IMR-90 (cell line): Measurements from ENCODE around the gene GABRP. TPM values are rescaled to one million over a fixed set of nuclear protein-coding genes. Genes with fewer than 3 reads are reported as not detected.

Source experiments
- ATAC-seq: fragments of 200-7000 bp; cut with Tn5 transposase; 2 replicates; pipeline ENCODE4 v1.9.1; 2020; ENCODE audit warnings: low read depth, mild to moderate bottlenecking, moderate library complexity
- BruUV-seq: library from RNA; stranded (reverse); fragments of 400-500 nt; replicated peaks from 2 replicates; lab custom pipeline; 2021; lab: Mats Ljungman, UMichigan
- CTCF ChIA-PET: fragments of 300-600 bp; formaldehyde crosslinking; extraction: SDS; loops from one replicate; lab custom pipeline; 2021; ENCODE audit warnings: antibody characterized with exemption; lab: Yijun Ruan, JAX
- POLR2A ChIA-PET: fragments of 300-600 bp; sonication (Branson Sonifier 250); formaldehyde crosslinking; loops from one replicate; lab custom pipeline; 2022; ENCODE audit warnings: antibody characterized with exemption; ENCODE audit not compliant: unreplicated experiment; lab: Charles Lee
- DNase-seq: peaks from one replicate; pipeline ENCODE4 v3.0.0; 2013
- H2AFZ ChIP-seq: replicated peaks from 2 replicates; pipeline ENCODE3; 2013; ENCODE audit warnings: low read length, mild to moderate bottlenecking; ENCODE audit not compliant: poor library complexity
- H2AK5ac ChIP-seq: 2 replicates; pipeline ENCODE4 v1.6.1; 2013; ENCODE audit warnings: low read depth, low read length, inconsistent platforms
- H2AK9ac ChIP-seq: replicated peaks from 2 replicates; pipeline ENCODE3; 2013; ENCODE audit warnings: mild to moderate bottlenecking, low read depth, low read length, moderate library complexity; ENCODE audit not compliant: poor library complexity
- H2BK120ac ChIP-seq: 2 replicates; pipeline ENCODE4 v1.6.1; 2013; ENCODE audit warnings: low read depth, low read length, inconsistent platforms
- H2BK15ac ChIP-seq: 3 replicates; pipeline ENCODE4 v1.6.1; 2013; ENCODE audit warnings: low read depth, low read length, inconsistent platforms
- H2BK20ac ChIP-seq: 2 replicates; pipeline ENCODE4 v1.6.1; 2013; ENCODE audit warnings: low read depth, mild to moderate bottlenecking, inconsistent platforms, low read length, moderate library complexity
- H2BK5ac ChIP-seq: 2 replicates; pipeline ENCODE4 v1.6.1; 2013; ENCODE audit warnings: mild to moderate bottlenecking, low read depth, low read length, inconsistent platforms; ENCODE audit not compliant: poor library complexity, severe bottlenecking
- H3K14ac ChIP-seq: replicated peaks from 2 replicates; pipeline ENCODE4 v1.6.1; 2013; ENCODE audit warnings: low read depth, low read length, inconsistent platforms
- H3K18ac ChIP-seq: 2 replicates; pipeline ENCODE4 v1.6.1; 2013; ENCODE audit warnings: low read depth, low read length, control low read depth
- H3K23ac ChIP-seq: 2 replicates; pipeline ENCODE4 v1.6.1; 2013; ENCODE audit warnings: low read depth, low read length, inconsistent platforms
- H3K27ac ChIP-seq: 2 replicates; pipeline ENCODE4 v1.5.1; 2013; ENCODE audit warnings: mild to moderate bottlenecking, control low read depth, low read length; ENCODE audit not compliant: insufficient read depth
- H3K27me3 ChIP-seq: 2 replicates; pipeline ENCODE4 v1.6.1; 2013; ENCODE audit warnings: low read length; ENCODE audit not compliant: control insufficient read depth, insufficient read depth
- H3K36me3 ChIP-seq: 2 replicates; pipeline ENCODE4 v1.6.1; 2013; ENCODE audit warnings: low read length, mixed read lengths; ENCODE audit not compliant: control insufficient read depth, insufficient read depth
- H3K4ac ChIP-seq: 2 replicates; pipeline ENCODE4 v1.6.1; 2013; ENCODE audit warnings: low read depth, low read length, inconsistent platforms
- H3K4me1 ChIP-seq: 2 replicates; pipeline ENCODE4 v1.6.1; 2013; ENCODE audit warnings: low read length, mixed read lengths; ENCODE audit not compliant: control insufficient read depth, insufficient read depth
- H3K4me2 ChIP-seq: 2 replicates; pipeline ENCODE4 v1.6.1; 2013; ENCODE audit warnings: low read depth, mild to moderate bottlenecking, control low read depth, low read length, moderate library complexity
- H3K4me3 ChIP-seq: 2 replicates; pipeline ENCODE4 v1.5.1; 2013; ENCODE audit warnings: low read depth, mild to moderate bottlenecking, control low read depth, low read length, moderate library complexity; ENCODE audit not compliant: insufficient read depth
- H3K56ac ChIP-seq: 2 replicates; pipeline ENCODE4 v1.6.1; 2013; ENCODE audit warnings: low read length, inconsistent platforms; ENCODE audit not compliant: insufficient read depth; ENCODE audit errors: extremely low read depth
- H3K79me1 ChIP-seq, 2 experiments: 2 replicates each; pipeline ENCODE4 v1.6.1; 2013; ENCODE audit warnings: low read length in 2 of 2, inconsistent platforms in 1 of 2, low read depth in 1 of 2
- H3K9ac ChIP-seq: 2 replicates; pipeline ENCODE4 v1.6.1; 2013; ENCODE audit warnings: low read depth, low read length, control low read depth
- H3K9me1 ChIP-seq: 2 replicates; pipeline ENCODE4 v1.6.1; 2013; ENCODE audit warnings: low read length, inconsistent platforms; ENCODE audit not compliant: insufficient read depth
- H3K9me3 ChIP-seq: 2 replicates; pipeline ENCODE4 v1.6.1; 2013; ENCODE audit warnings: low read length; ENCODE audit not compliant: control insufficient read depth, insufficient read depth
- H4K20me1 ChIP-seq: 2 replicates; pipeline ENCODE4 v1.6.1; 2013; ENCODE audit warnings: low read length, inconsistent platforms; ENCODE audit not compliant: insufficient read depth
- H4K5ac ChIP-seq: 2 replicates; pipeline ENCODE4 v1.6.1; 2013; ENCODE audit warnings: mild to moderate bottlenecking, low read depth, low read length, control low read depth
- H4K8ac ChIP-seq, 2 experiments: 2 replicates each; pipeline ENCODE4 v1.6.1; 2013; ENCODE audit warnings: low read depth in 2 of 2, low read length in 2 of 2, control low read depth in 1 of 2, inconsistent platforms in 1 of 2
- H4K91ac ChIP-seq: 2 replicates; pipeline ENCODE4 v1.6.1; 2013; ENCODE audit warnings: low read depth, low read length, inconsistent platforms; ENCODE audit not compliant: insufficient read depth
- BHLHE40 ChIP-seq: fragments of 150-350 bp; IDR thresholded peaks from 2 replicates; pipeline ENCODE4 v1.6.1; 2016; ENCODE audit warnings: mild to moderate bottlenecking, low read depth, low read length
- MAFK ChIP-seq: IDR thresholded peaks from 2 replicates; pipeline ENCODE4 v1.6.1; 2012; ENCODE audit warnings: low read depth, low read length, improper control_type of control experiment
- POLR2A ChIP-seq: IDR thresholded peaks from 2 replicates; pipeline ENCODE4 v1.6.1; 2012; ENCODE audit warnings: mild to moderate bottlenecking, low read depth, low read length
- RAD21 ChIP-seq: IDR thresholded peaks from 2 replicates; pipeline ENCODE4 v1.6.1; 2012; ENCODE audit warnings: low read length, improper control_type of control experiment
- RCOR1 ChIP-seq: IDR thresholded peaks from 2 replicates; pipeline ENCODE4 v1.6.1; 2012; ENCODE audit warnings: mild to moderate bottlenecking, low read length, improper control_type of control experiment; ENCODE audit not compliant: insufficient replicate concordance
- RFX5 ChIP-seq: IDR thresholded peaks from 2 replicates; pipeline ENCODE4 v1.8.0; 2012; ENCODE audit warnings: low read depth, mild to moderate bottlenecking, low read length, moderate library complexity
- SMC3 ChIP-seq: fragments of 150-350 bp; IDR thresholded peaks from 2 replicates; pipeline ENCODE4 v1.6.1; 2016; ENCODE audit warnings: low read depth, mild to moderate bottlenecking, antibody characterized with exemption, low read length, moderate library complexity
- WGBS, 2 experiments: methylation state at CpG; one replicate each; pipeline versions ENCODE4 v1.1.5 to v1.1.7; 2013; ENCODE audit warnings: missing lambda C conversion rate in 2 of 2; ENCODE audit not compliant: insufficient read length in 1 of 2; ENCODE audit errors: extremely low coverage in 2 of 2; 5-methylcytosine and 5-hydroxymethylcytosine counted together
- dilution Hi-C: fragments of 300-500 bp; cut with HindIII; formaldehyde crosslinking; loops from one replicate; pipeline ENCODE4 v1.14.3; 2018; ENCODE audit warnings: low sequenced_read_pairs; ENCODE audit not compliant: unreplicated experiment
- in situ Hi-C: fragments of 300-500 bp; cut with MboI; formaldehyde crosslinking; loops from 3 replicates; pipeline ENCODE4 v1.14.3; 2019; ENCODE audit warnings: low sequenced_read_pairs, inconsistent platforms, mixed read lengths
- intact Hi-C: fragments of 100-400 bp; cut with micrococcal nuclease; formaldehyde crosslinking; loops from 2 replicates; pipeline ENCODE4 v1.10.0; 2022
- polyA plus RNA-seq, 3 experiments: library from polyadenylated mRNA; depleted of rRNA; stranded (reverse); fragments of >200 nt; gene quantifications; 2 replicates each; pipeline ENCODE4 v1.2.3, GENCODE V29; 2012; ENCODE audit warnings: low replicate concordance in 1 of 3
- total RNA-seq: library from RNA; depleted of rRNA; stranded (reverse); fragments of >200 nt; gene quantifications from 2 replicates; pipeline ENCODE4 v1.2.3, GENCODE V29; 2012
- TF ChIP-seq, protein P1 (sequence below): conservative IDR thresholded peaks from 2 replicates; pipeline ENCODE4 v1.5.1; 2012; ENCODE audit warnings: mild to moderate bottlenecking, low read depth, low read length, improper control_type of control experiment

The GABRP gene
- total and polyA plus RNA-seq, 2 of the 4 experiments (the other 2 are of a cell fraction): not detected

DNA sequence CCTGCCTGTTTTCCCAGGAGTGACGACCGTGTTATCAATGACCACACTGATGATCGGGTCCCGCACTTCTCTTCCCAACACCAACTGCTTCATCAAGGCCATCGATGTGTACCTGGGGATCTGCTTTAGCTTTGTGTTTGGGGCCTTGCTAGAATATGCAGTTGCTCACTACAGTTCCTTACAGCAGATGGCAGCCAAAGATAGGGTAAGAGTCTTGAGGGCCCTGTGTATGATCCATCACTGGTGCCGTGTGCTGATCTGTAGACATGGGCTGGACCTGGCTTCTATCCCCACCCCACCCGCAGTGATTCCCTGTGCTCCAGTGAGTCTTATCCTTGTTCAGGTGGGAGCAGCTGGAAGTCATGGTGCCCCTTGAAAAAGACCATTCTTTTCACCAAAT lies 26.0 kb downstream of the GABRP start:
- TF ChIP-seq POLR2A (0 out of 2 replicates have a peak, but pooled peaks have one; percentile 27), RAD21 (peak; percentile 92), MAFK (no peak), RCOR1 (no peak), BHLHE40 (no peak), SMC3 (peak; percentile 87), RFX5 (no peak)
- TF ChIP-seq, protein P1, sequence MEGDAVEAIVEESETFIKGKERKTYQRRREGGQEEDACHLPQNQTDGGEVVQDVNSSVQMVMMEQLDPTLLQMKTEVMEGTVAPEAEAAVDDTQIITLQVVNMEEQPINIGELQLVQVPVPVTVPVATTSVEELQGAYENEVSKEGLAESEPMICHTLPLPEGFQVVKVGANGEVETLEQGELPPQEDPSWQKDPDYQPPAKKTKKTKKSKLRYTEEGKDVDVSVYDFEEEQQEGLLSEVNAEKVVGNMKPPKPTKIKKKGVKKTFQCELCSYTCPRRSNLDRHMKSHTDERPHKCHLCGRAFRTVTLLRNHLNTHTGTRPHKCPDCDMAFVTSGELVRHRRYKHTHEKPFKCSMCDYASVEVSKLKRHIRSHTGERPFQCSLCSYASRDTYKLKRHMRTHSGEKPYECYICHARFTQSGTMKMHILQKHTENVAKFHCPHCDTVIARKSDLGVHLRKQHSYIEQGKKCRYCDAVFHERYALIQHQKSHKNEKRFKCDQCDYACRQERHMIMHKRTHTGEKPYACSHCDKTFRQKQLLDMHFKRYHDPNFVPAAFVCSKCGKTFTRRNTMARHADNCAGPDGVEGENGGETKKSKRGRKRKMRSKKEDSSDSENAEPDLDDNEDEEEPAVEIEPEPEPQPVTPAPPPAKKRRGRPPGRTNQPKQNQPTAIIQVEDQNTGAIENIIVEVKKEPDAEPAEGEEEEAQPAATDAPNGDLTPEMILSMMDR: peak; percentile 76
- H3K4me2 ChIP-seq: no peak overlapping the region
- H2AFZ ChIP-seq: peak overlapping the region; percentile 54
- H3K9me3 ChIP-seq: no peaks in the 10 kb centered on the region
- dilution Hi-C loops: no loop called here
- H2BK20ac ChIP-seq: no peak overlapping the region
- no CpG with 5 or more reads among the region's 7 CpGs for WGBS, 2 experiments
- BruUV-seq: no TSS peak
- DNase-seq (peak; percentile 71), ATAC-seq (peak; percentile 97)
- no peaks in the 10 kb centered on the region for H3K9me1 ChIP-seq
- H2AK5ac ChIP-seq: no peak overlapping the region
- H3K36me3 ChIP-seq: no peaks in the 10 kb centered on the region
- peaks cover 6% of the 10 kb centered on the region for H3K27me3 ChIP-seq
- no peak overlapping the region for H3K56ac ChIP-seq
- H2BK120ac ChIP-seq: no peak overlapping the region
- H4K20me1 ChIP-seq: no peaks in the 10 kb centered on the region; the same call in 1 of the 2 replicates
- no peaks in the 10 kb centered on the region for H3K4me1 ChIP-seq
- intact Hi-C loops: loop anchor here (1.0 to 5.0 kb wide), 5 partner anchors 107 to 533 kb away; no protein-coding TSS in a partner anchor
- H2BK15ac ChIP-seq: no peak overlapping the region
- no peaks in the 10 kb centered on the region for H3K79me1 ChIP-seq
- ChIA-PET POLR2A (no interaction called here), CTCF (interaction anchor here (0.5 to 1.1 kb wide), 11 partner anchors 15 to 584 kb away, joined by 3 to 6 read pairs (median 4); no protein-coding TSS in a partner anchor)
- no peak overlapping the region for H2AK9ac ChIP-seq
- H2BK5ac ChIP-seq: no peak overlapping the region
- no peak overlapping the region for H3K4me3 ChIP-seq
- H3K4ac ChIP-seq: no peak overlapping the region
- H3K14ac ChIP-seq: no peak overlapping the region
- no peak overlapping the region for H4K5ac ChIP-seq
- no peak overlapping the region for H3K18ac ChIP-seq
- in situ Hi-C loops: loop anchor here (25.0 kb wide), 1 partner anchor 353 kb away; no protein-coding TSS in a partner anchor
- H3K23ac ChIP-seq: no peak overlapping the region
- H3K27ac ChIP-seq: no peak overlapping the region
- no peak overlapping the region for H3K9ac ChIP-seq
- H4K91ac ChIP-seq: no peak overlapping the region
- H4K8ac ChIP-seq: no peak overlapping the region
